ENCODE data around the gene GPD1.

- TF ChIP-seq POLR2A (IDR thresholded peaks at IDR 0.05; ENCODE audit: extremely low read depth, insufficient read length) (no peak), CTCF (IDR thresholded peaks at IDR 0.05; ENCODE audit: low read depth, low read length) (no peak)
Measured at GRCh38 chr12:50100561-50100960, 3.2 kb upstream of the GPD1 start.

Measured in NB4 (cell line).